Epithelial cell of esophagus (primary cell): Measurements from ENCODE around the gene ZFHX3.

Experiments used
- DNase-seq: peaks from one replicate; pipeline ENCODE4 v3.0.0; 2010; ENCODE audit warnings: low read depth
- H3K4me3 ChIP-seq: 2 replicates; pipeline ENCODE4 v1.5.1; 2011; ENCODE audit warnings: mild to moderate bottlenecking, low read length, control low read depth
- CTCF ChIP-seq: IDR thresholded peaks from 2 replicates; pipeline ENCODE4 v1.5.1; 2011; ENCODE audit warnings: low read depth, mild to moderate bottlenecking, low read length, control low read depth, inconsistent platforms; ENCODE audit not compliant: insufficient read depth; ENCODE audit errors: missing control alignments

The ZFHX3 gene

GRCh38 chr16:72958522-72959076 is 89.3 kb downstream of the ZFHX3 start:
- H3K4me3 ChIP-seq: no peak overlapping the region
- no peak for DNase-seq
- TF ChIP-seq CTCF: no peak

- no peak for TF ChIP-seq CTCF
- DNase-seq: no peak
- no peak overlapping the region for H3K4me3 ChIP-seq
These were observed 90.3 kb downstream of the ZFHX3 start for GRCh38 chr16:72957303-72958277.

GRCh38 chr16:72956124-72957064 is 91.5 kb downstream of the ZFHX3 start:
- TF ChIP-seq CTCF: no peak
- no peak for DNase-seq
- no peak overlapping the region for H3K4me3 ChIP-seq

- DNase-seq: no peak
- no peak overlapping the region for H3K4me3 ChIP-seq
- TF ChIP-seq CTCF: no peak
These were observed 95.1 kb downstream of the ZFHX3 start for GRCh38 chr16:72952811-72953271.

- TF ChIP-seq CTCF: no peak
- no peak overlapping the region for H3K4me3 ChIP-seq
These were observed 95.5 kb downstream of the ZFHX3 start for GRCh38 chr16:72952404-72952803.

GRCh38 chr16:72951916-72952315 is 96.0 kb downstream of the ZFHX3 start:
- no peak for TF ChIP-seq CTCF
- DNase-seq: no peak
- no peak overlapping the region for H3K4me3 ChIP-seq

More at GRCh38 chr16:72952404-72952803, 95.5 kb downstream of the ZFHX3 start:
- DNase-seq: no peak
